A549 treated with GW870086 at 1 μM for 4 hours (cell line): ENCODE results near the gene DNAJC5. TPM values are rescaled to one million over a fixed set of nuclear protein-coding genes. Genes with fewer than 3 reads are reported as not detected.

ENCODE experiments used
- total RNA-seq: library from RNA; stranded (reverse); fragments of 200-300 nt; extraction: Qiagen RNA extraction; gene quantifications from 5 replicates; pipeline ENCODE4 v1.2.3, GENCODE V29; 2022; ENCODE audit warnings: low read depth

Gene DNAJC5
- 23.7 to 30.3 TPM (median 28.4 TPM) in 5 replicates for total RNA-seq

DNA sequence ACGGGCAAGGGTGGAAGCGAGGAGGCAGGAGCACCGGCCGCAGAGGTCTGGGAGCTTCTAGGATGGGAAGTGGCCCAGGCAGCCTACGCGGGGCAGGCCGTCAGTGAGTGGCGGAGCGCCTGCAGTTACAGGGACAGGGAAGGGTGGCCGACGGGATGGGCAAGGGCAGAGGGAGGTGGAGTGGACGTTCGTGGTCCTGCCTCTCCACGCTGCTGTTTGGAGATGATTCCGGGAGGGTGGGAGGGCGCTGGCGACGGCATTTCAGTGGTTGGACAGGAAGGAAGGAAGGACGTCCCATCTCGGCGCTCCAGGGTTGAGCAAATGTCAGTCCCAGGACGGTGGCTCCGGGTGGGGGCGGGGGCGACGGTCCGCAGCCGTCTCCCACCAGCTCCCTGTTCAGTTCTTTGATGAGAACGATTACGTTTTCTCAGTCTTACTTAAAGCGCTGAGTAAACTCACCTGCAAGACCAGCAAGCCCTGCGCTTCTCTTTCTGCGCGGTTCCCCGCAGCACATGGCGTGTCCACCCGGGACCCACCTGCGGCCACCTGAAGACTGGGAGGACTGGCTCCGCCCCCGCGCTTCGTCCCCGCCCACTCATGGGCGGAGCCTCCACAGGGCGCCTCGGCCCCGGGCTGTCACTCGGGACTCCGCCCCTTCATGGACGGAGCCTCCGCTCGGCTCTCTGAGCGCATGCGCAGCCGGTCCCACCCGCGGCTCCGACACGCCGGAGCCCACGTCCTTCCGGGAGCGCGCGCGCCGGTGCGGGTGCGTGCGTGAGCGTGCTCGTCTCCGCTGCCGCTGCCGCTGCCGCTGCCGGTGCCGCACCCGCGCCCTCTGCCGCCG lies at the start of gene DNAJC5:
Gene DNAJC5 (plus strand): TSS at position 769 of the 844 bp plus-strand sequence. CDS start 33,220 bp downstream, outside the sequence.

GRCh38 chr20:63861365-63861934 lies 33.5 kb upstream of the DNAJC5 start, which contains the start of gene ABHD16B:
TSS of gene ABHD16B (plus strand) at chr20:63861498. CDS start at chr20:63861541, 43 bp downstream.

DNA sequence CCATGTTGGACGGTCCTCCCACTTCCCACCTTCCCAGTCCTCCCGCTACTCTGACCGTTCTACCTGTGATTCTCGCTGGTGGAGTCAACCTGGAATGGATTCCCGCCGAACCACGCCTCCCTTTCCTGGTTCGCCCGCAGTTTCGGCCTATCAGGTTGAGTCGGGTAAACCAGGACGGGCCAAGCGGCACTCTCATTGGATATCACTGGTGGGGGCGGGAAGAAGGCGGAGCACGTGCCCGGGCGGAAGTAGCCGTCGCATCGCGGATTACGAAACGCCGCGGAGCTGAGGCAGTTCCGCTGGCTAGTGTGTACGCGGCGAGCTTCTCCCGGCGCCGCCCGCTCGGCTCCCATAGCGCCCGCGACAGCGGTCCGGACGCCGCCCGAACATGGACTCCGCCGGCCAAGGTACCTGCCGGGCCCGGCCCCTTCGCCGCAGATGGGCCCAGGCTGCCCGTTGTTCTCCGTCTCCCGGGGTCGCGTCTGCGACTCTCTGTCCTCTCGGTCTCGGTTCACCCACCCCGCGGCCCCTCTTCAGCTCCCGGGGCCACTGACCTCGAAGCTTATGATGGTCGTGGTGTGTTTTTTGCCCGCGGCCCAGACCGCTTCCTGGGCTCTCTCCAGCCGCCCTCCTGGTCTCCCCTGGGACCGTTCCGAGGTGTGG lies 29.8 kb upstream of the DNAJC5 start, which contains the start of gene TPD52L2:
Gene TPD52L2 (plus strand): TSS at position 293 of the 663 bp plus-strand sequence. CDS start 96 bp downstream, at position 389.

DNA sequence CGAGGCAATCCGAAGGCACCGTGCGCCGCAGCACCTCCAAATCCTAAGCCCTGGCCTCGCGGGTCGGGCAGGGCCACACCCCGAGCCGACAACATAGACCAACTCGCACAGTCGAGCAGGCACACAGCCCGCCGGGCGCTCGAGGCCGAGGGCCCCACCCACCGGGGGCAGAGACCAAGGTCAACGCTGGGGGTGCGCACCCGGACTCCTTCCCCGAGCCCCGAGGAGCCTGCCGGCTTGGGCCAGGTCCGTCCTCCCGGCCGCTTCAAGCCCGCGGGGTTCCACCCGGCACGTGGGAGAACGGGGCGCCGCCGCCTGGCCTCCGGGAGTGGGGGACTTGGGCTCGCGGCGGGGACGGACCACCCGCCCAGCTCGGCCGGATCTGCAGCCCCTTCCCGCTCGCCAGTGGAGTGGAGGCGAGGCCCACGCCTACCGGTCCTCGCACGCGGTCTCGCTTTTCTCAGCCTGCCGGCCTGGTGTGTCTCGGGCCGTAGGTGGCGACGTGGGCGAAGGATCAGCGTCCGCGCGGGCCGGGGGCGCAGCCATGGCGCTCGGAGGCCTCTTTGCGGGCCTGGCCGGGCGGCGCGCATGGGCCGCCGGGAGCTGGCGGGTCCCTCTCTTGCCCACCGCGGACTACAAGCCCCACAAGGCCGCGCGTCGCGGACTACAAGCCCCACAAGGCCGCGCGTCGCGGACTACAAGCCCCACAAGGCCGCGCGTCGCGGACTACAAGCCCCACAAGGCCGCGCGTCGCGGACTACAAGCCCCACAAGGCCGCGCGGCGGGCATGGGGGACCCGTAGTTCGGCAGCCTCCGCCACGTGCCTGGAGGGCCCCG lies 61.1 kb downstream of the DNAJC5 start, which contains the start of gene UCKL1:
Gene UCKL1 (minus strand): TSS at position 590 of the 837 bp plus-strand sequence. CDS start 44 bp downstream, at position 546.

DNA sequence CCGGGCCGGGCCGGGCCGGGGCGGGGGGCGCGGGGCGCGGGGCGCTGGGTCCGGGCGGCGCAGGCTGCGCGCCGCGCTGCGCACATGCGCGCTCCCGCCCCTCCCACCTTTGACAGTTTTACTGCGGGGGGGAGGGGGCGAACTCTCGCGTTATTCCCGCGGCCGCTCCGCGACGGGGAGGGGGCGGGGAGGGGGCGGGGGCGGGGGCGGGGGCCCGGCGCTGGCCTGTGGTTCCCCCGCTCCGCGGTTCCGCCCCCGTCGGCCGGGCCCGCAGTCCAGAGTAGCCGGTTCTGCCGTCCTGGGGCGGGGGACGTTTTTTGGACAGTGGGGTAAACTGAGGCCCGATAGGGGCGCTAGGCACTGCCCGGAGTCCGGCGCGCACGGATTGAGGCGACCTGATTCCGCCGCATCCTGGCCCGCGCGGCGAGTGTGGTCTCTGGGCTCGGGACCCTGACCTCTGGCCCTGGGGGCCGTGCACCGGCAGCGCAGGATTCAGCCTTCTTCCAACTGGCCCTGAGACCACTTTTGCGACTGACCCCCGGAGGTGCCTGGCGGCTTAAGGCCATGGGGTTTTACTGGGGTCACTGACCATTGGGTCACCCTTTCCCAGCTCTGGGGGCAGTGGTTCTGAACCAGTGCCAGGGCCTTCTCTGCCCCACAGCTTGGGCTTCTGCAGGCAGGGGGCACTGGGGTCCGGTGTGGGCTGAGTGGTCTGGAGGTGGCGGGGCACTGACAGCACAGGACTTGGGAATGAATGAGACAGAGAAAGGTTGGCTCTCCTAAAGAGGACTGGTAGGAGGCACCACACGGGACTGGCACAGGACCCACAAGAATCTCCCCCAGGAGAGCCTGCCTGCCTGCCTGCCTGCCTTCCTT lies 75.2 kb downstream of the DNAJC5 start, which contains the start of gene ZNF512B:
Gene ZNF512B (minus strand): TSS at position 93 of the 876 bp plus-strand sequence. CDS start 1,980 bp downstream, outside the sequence.

GRCh38 chr20:63979557-63980316 lies 84.8 kb downstream of the DNAJC5 start, which contains the start of gene SAMD10:
TSS of gene SAMD10 (minus strand) at chr20:63979642. CDS start at chr20:63979467, 175 bp downstream.

GRCh38 chr20:63980806-63981728 lies 86.1 kb downstream of the DNAJC5 start, which contains the start of gene PRPF6:
TSS of gene PRPF6 (plus strand) at chr20:63981132. CDS start at chr20:63981246, 114 bp downstream.

Other genes starting within 250 kb of the DNAJC5 start
- gene STMN3, start 241.7 kb upstream of the DNAJC5 start, total RNA-seq: 8.1 to 11.1 TPM (median 10.3 TPM) in 5 replicates
- 4.5 to 8.8 TPM (median 7.1 TPM) in 5 replicates for gene RTEL1, start 236.8 kb upstream of the DNAJC5 start, total RNA-seq
- 0.14 to 0.95 TPM (median 0.74 TPM) in 4 of 5 replicates, not detected in the other for gene TNFRSF6B, start 198.5 kb upstream of the DNAJC5 start, total RNA-seq
- gene ARFRP1, start 187.2 kb upstream of the DNAJC5 start, total RNA-seq: 31.8 to 43.5 TPM (median 36.1 TPM) in 5 replicates
- 22.2 to 29.4 TPM (median 28.1 TPM) in 5 replicates for gene ZGPAT, start 187.1 kb upstream of the DNAJC5 start, total RNA-seq
- 3.9 to 9.6 TPM (median 8.7 TPM) in 5 replicates for gene LIME1, start 158.5 kb upstream of the DNAJC5 start, total RNA-seq
- gene SLC2A4RG, start 155.3 kb upstream of the DNAJC5 start, total RNA-seq: 62.3 to 102 TPM (median 97.2 TPM) in 5 replicates
- 0.66 to 0.86 TPM (median 0.78 TPM) in 5 replicates for gene ZBTB46, start 63.9 kb upstream of the DNAJC5 start, total RNA-seq
- not detected in 5 replicates for gene ABHD16B, start 33.6 kb upstream of the DNAJC5 start, total RNA-seq
- gene TPD52L2, start 29.9 kb upstream of the DNAJC5 start, total RNA-seq: 126 to 136 TPM (median 130 TPM) in 5 replicates
- gene UCKL1, start 61.3 kb downstream of the DNAJC5 start, total RNA-seq: 24.4 to 35.3 TPM (median 32.2 TPM) in 5 replicates
- 9.1 to 12.4 TPM (median 11.8 TPM) in 5 replicates for gene ZNF512B, start 74.8 kb downstream of the DNAJC5 start, total RNA-seq
- not detected in 5 replicates for gene SAMD10, start 84.5 kb downstream of the DNAJC5 start, total RNA-seq
- gene PRPF6, start 86.0 kb downstream of the DNAJC5 start, total RNA-seq: 49.9 to 54.3 TPM (median 53.6 TPM) in 5 replicates
- 0.33 to 0.64 TPM (median 0.57 TPM) in 5 replicates for gene C20orf204, start 141.1 kb downstream of the DNAJC5 start, total RNA-seq
- 1.7 to 2.6 TPM (median 2.2 TPM) in 5 replicates for gene SOX18, start 154.5 kb downstream of the DNAJC5 start, total RNA-seq
- 32.3 to 48.6 TPM (median 44.4 TPM) in 5 replicates for gene TCEA2, start 168.1 kb downstream of the DNAJC5 start, total RNA-seq
- 17.9 to 32.1 TPM (median 28.1 TPM) in 5 replicates for gene RGS19, start 184.4 kb downstream of the DNAJC5 start, total RNA-seq
- 0.70 to 0.88 TPM (median 0.75 TPM) in 5 replicates for gene OPRL1, start 185.0 kb downstream of the DNAJC5 start, total RNA-seq
- 0.95 to 2.2 TPM (median 1.1 TPM) in 5 replicates for gene LKAAEAR1, start 189.3 kb downstream of the DNAJC5 start, total RNA-seq
- gene NPBWR2, start 212.4 kb downstream of the DNAJC5 start, total RNA-seq: not detected in 5 replicates